ENCODE results near the gene CTIF. TPM values are rescaled to one million over a fixed set of nuclear protein-coding genes. Genes with fewer than 3 reads are reported as not detected.

CTIF gene
- total and polyA plus RNA-seq, 4 donors = 10.6 to 26.7 (median 12.3) TPM

GRCh38 chr18:48754993-48755473 lies 216.2 kb downstream of the CTIF start (continued):
- TF ChIP-seq GABPA (IDR thresholded peaks at IDR 0.05 in 1 of 2, conservative IDR thresholded peaks at IDR 0.05 in 1 of 2) = no peak
- TF ChIP-seq TAF1 (conservative IDR thresholded peaks at IDR 0.05) = no peak
- no peak for TF ChIP-seq NR2F2 (IDR thresholded peaks at IDR 0.05)
- TF ChIP-seq JUND (IDR thresholded peaks at IDR 0.05) = no peak
- no peak for TF ChIP-seq FOXA1 (IDR thresholded peaks at IDR 0.05)
- no peak for TF ChIP-seq FOXA2 (IDR thresholded peaks at IDR 0.05)
- TF ChIP-seq EGR1 (IDR thresholded peaks at IDR 0.05; ENCODE audit: low read depth in 2 of 2) = no peak

- no peaks in the 10 kb centered on the region for H3K9me3 ChIP-seq (ENCODE audit: control insufficient read depth in 4 of 4, low read length in 3 of 4)
- H3K27me3 ChIP-seq (ENCODE audit: control insufficient read depth in 4 of 4, insufficient read depth in 4 of 4, low read length in 3 of 4) = no peaks in the 10 kb centered on the region
- no peaks in the 10 kb centered on the region for H3K4me1 ChIP-seq (ENCODE audit: control insufficient read depth in 4 of 4, insufficient read depth in 4 of 4, low read length in 3 of 4)
- H3K4me3 ChIP-seq (ENCODE audit: low read depth in 1 of 3, low read length in 3 of 3) = no peak overlapping the region
- H3K9ac ChIP-seq (ENCODE audit: low read depth in 1 of 2, low read length in 2 of 2) = no peak overlapping the region
- TF ChIP-seq HNF4A (conservative IDR thresholded peaks at IDR 0.05) = no peak
- H3K27ac ChIP-seq (ENCODE audit: low read depth in 1 of 2, low read length in 2 of 2) = no peak overlapping the region
- no peak for DNase-seq (ENCODE audit: low spot score)
- H3K36me3 ChIP-seq (ENCODE audit: control insufficient read depth in 4 of 4, insufficient read depth in 3 of 4, low read depth in 1 of 4, low read length in 3 of 4) = peaks cover 0 to 16% (median 11%) of the 10 kb centered on the region in 4 donors
- WGBS = 90% methylated on average over 4 of the region's 4 CpGs
These were observed 217.8 kb downstream of the CTIF start for GRCh38 chr18:48756511-48757226.

- Histone ChIP-seq H3K27ac (ENCODE audit: low read depth in 1 of 2, low read length in 2 of 2) (no peak overlapping the region), H3K4me3 (ENCODE audit: low read depth in 1 of 3, low read length in 3 of 3) (no peak overlapping the region), H3K4me1 (ENCODE audit: control insufficient read depth in 4 of 4, insufficient read depth in 4 of 4, low read length in 3 of 4) (no peaks in the 10 kb centered on the region), H3K9me3 (ENCODE audit: control insufficient read depth in 4 of 4, low read length in 3 of 4) (no peaks in the 10 kb centered on the region), H3K27me3 (ENCODE audit: control insufficient read depth in 4 of 4, insufficient read depth in 4 of 4, low read length in 3 of 4) (no peaks in the 10 kb centered on the region), H3K36me3 (ENCODE audit: control insufficient read depth in 4 of 4, insufficient read depth in 3 of 4, low read depth in 1 of 4, low read length in 3 of 4) (peaks cover 5 to 23% (median 13%) of the 10 kb centered on the region in 4 donors), H3K9ac (ENCODE audit: low read depth in 1 of 2, low read length in 2 of 2) (no peak overlapping the region)
- 87% methylated on average over 6 of the region's 6 CpGs for WGBS
- no peak for TF ChIP-seq YY1 (IDR thresholded peaks at IDR 0.05)
- no peak for TF ChIP-seq FOXA1 (IDR thresholded peaks at IDR 0.05)
- TF ChIP-seq MAX (IDR thresholded peaks at IDR 0.05) = no peak
- TF ChIP-seq RAD21 (IDR thresholded peaks at IDR 0.05) = no peak
- no peak for TF ChIP-seq EGR1 (IDR thresholded peaks at IDR 0.05; ENCODE audit: low read depth in 2 of 2)
- no peak for TF ChIP-seq NR2F2 (IDR thresholded peaks at IDR 0.05)
- TF ChIP-seq GABPA (IDR thresholded peaks at IDR 0.05 in 1 of 2, conservative IDR thresholded peaks at IDR 0.05 in 1 of 2) = no peak
- no peak for TF ChIP-seq HNF4A (conservative IDR thresholded peaks at IDR 0.05)
- no peak for TF ChIP-seq CTCF (IDR thresholded peaks at IDR 0.05; ENCODE audit: low read depth, low read length, missing input control)
- no peak for TF ChIP-seq ATF3 (IDR thresholded peaks at IDR 0.05)
- no peak for TF ChIP-seq SP1 (IDR thresholded peaks at IDR 0.05)
- TF ChIP-seq JUND (IDR thresholded peaks at IDR 0.05) = no peak
- TF ChIP-seq ZBTB33 (IDR thresholded peaks at IDR 0.05) = no peak
- no peak for TF ChIP-seq FOXA2 (IDR thresholded peaks at IDR 0.05)
- TF ChIP-seq RXRA (IDR thresholded peaks at IDR 0.05) = no peak
- no peak for TF ChIP-seq TAF1 (conservative IDR thresholded peaks at IDR 0.05)
- TF ChIP-seq REST (IDR thresholded peaks at IDR 0.05) = no peak
- no peak for TF ChIP-seq HNF4G (IDR thresholded peaks at IDR 0.05)
- DNase-seq (ENCODE audit: low spot score) = no peak
These were observed 218.5 kb downstream of the CTIF start for GRCh38 chr18:48757367-48757766.

All from liver (tissue), 9 donors.